Measurements from ENCODE around the gene EYA2. TPM values are rescaled to one million over a fixed set of nuclear protein-coding genes. Genes with fewer than 3 reads are reported as not detected.

EYA2 gene
- total RNA-seq, 1 experiment from 2014 or later, result not detected

GRCh38 chr20:47021850-47022249 is 127.2 kb downstream of the EYA2 start:
- intact Hi-C loops (cut with micrococcal nuclease), result no loop called here
- no peak overlapping the region for H3K4me3 Mint-ChIP-seq (ENCODE audit: unreplicated experiment)
- TF ChIP-seq, protein P1, sequence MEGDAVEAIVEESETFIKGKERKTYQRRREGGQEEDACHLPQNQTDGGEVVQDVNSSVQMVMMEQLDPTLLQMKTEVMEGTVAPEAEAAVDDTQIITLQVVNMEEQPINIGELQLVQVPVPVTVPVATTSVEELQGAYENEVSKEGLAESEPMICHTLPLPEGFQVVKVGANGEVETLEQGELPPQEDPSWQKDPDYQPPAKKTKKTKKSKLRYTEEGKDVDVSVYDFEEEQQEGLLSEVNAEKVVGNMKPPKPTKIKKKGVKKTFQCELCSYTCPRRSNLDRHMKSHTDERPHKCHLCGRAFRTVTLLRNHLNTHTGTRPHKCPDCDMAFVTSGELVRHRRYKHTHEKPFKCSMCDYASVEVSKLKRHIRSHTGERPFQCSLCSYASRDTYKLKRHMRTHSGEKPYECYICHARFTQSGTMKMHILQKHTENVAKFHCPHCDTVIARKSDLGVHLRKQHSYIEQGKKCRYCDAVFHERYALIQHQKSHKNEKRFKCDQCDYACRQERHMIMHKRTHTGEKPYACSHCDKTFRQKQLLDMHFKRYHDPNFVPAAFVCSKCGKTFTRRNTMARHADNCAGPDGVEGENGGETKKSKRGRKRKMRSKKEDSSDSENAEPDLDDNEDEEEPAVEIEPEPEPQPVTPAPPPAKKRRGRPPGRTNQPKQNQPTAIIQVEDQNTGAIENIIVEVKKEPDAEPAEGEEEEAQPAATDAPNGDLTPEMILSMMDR (IDR thresholded peaks at IDR 0.05; ENCODE audit: unreplicated experiment), result no peak
- no peaks in the 10 kb centered on the region for H3K9me3 Mint-ChIP-seq (ENCODE audit: unreplicated experiment)
- H3K36me3 Mint-ChIP-seq (ENCODE audit: insufficient read depth, unreplicated experiment), result no peaks in the 10 kb centered on the region
- no TSS peak for BruUV-seq (replicated peaks)
- no peaks in the 10 kb centered on the region for H3K4me1 Mint-ChIP-seq (ENCODE audit: insufficient read depth, unreplicated experiment)
- no peak overlapping the region for H3K27ac Mint-ChIP-seq (ENCODE audit: low read depth, unreplicated experiment)
- ChIA-PET CTCF (interaction anchor here (0.6 to 1.2 kb wide), 5 partner anchors 180 to 718 kb away, joined by 3 to 4 read pairs (median 3); no protein-coding TSS in a partner anchor), POLR2A (no interaction called here)
- H3K27me3 Mint-ChIP-seq (ENCODE audit: insufficient read depth, unreplicated experiment), result peaks cover 40% of the 10 kb centered on the region
- no peak for DNase-seq (ENCODE audit: unreplicated experiment)

DNA sequence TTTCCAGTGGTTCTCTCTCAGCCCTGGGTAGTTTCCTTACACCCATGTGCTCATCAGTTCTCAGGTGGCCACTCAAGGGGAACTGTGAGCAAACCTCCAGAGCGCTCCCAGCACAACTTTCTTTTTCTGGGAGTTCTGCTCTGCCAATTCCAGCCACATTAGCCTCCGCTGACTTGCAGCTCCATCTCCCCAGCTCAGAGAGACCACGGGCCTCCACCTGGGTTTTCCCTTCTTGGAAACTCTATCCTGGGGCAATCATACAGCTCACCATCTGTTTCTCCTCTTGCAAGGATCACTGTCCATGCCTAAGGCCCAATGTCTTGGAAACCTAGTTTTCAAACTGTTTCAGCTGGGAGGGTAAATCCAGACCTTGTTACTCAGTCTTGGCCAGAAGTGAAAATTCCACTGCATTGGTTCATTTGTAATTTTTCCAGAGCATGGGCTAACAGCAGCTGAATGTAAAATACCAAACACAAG is 129.9 kb downstream of the EYA2 start:
- Mint-ChIP-seq H3K27ac (ENCODE audit: low read depth, unreplicated experiment) (no peak overlapping the region), H3K4me1 (ENCODE audit: insufficient read depth, unreplicated experiment) (no peaks in the 10 kb centered on the region), H3K27me3 (ENCODE audit: insufficient read depth, unreplicated experiment) (peaks cover 37% of the 10 kb centered on the region), H3K9me3 (ENCODE audit: unreplicated experiment) (peaks cover 9% of the 10 kb centered on the region), H3K4me3 (ENCODE audit: unreplicated experiment) (no peak overlapping the region), H3K36me3 (ENCODE audit: insufficient read depth, unreplicated experiment) (no peaks in the 10 kb centered on the region)
- ChIA-PET POLR2A (interaction anchor here (0.5 to 1.4 kb wide), 4 partner anchors 10 to 102 kb away, joined by 3 read pairs; no protein-coding TSS in a partner anchor), CTCF (interaction anchor here (0.5 to 1.5 kb wide), 4 partner anchors 67 to 304 kb away, joined by 3 to 5 read pairs (median 4); no protein-coding TSS in a partner anchor)
- TF ChIP-seq, protein P1 (IDR thresholded peaks at IDR 0.05; ENCODE audit: unreplicated experiment), result no peak
- BruUV-seq (replicated peaks), result no TSS peak
- intact Hi-C loops (cut with micrococcal nuclease), result no loop called here
- no peak for DNase-seq (ENCODE audit: unreplicated experiment)

- no peak overlapping the region for H3K27ac Mint-ChIP-seq (ENCODE audit: low read depth, unreplicated experiment)
- ChIA-PET POLR2A (no interaction called here), CTCF (interaction anchor here (0.6 to 0.9 kb wide), 3 partner anchors 47 to 655 kb away, joined by 3 read pairs; no protein-coding TSS in a partner anchor)
- TF ChIP-seq, protein P1 (IDR thresholded peaks at IDR 0.05; ENCODE audit: unreplicated experiment), result no peak
- H3K4me3 Mint-ChIP-seq (ENCODE audit: unreplicated experiment), result no peak overlapping the region
- H3K27me3 Mint-ChIP-seq (ENCODE audit: insufficient read depth, unreplicated experiment), result peaks cover 37% of the 10 kb centered on the region
- DNase-seq (ENCODE audit: unreplicated experiment), result peak; percentile 79
- no peaks in the 10 kb centered on the region for H3K36me3 Mint-ChIP-seq (ENCODE audit: insufficient read depth, unreplicated experiment)
- peaks cover 13% of the 10 kb centered on the region for H3K9me3 Mint-ChIP-seq (ENCODE audit: unreplicated experiment)
- intact Hi-C loops (cut with micrococcal nuclease), result no loop called here
- H3K4me1 Mint-ChIP-seq (ENCODE audit: insufficient read depth, unreplicated experiment), result no peaks in the 10 kb centered on the region
- no TSS peak for BruUV-seq (replicated peaks)
Observed at GRCh38 chr20:47027042-47027441, 132.4 kb downstream of the EYA2 start.

GRCh38 chr20:47027456-47027855 is 132.8 kb downstream of the EYA2 start:
- BruUV-seq (replicated peaks), result no TSS peak
- intact Hi-C loops (cut with micrococcal nuclease), result no loop called here
- TF ChIP-seq, protein P1 (IDR thresholded peaks at IDR 0.05; ENCODE audit: unreplicated experiment), result no peak
- Mint-ChIP-seq H3K9me3 (ENCODE audit: unreplicated experiment) (peaks cover 13% of the 10 kb centered on the region), H3K27ac (ENCODE audit: low read depth, unreplicated experiment) (no peak overlapping the region), H3K4me1 (ENCODE audit: insufficient read depth, unreplicated experiment) (no peaks in the 10 kb centered on the region), H3K27me3 (ENCODE audit: insufficient read depth, unreplicated experiment) (peaks cover 37% of the 10 kb centered on the region), H3K36me3 (ENCODE audit: insufficient read depth, unreplicated experiment) (no peaks in the 10 kb centered on the region), H3K4me3 (ENCODE audit: unreplicated experiment) (no peak overlapping the region)
- no peak for DNase-seq (ENCODE audit: unreplicated experiment)
- CTCF ChIA-PET, result interaction anchor here (0.6 kb wide), 1 partner anchor 48 kb away, joined by 3 read pairs; no protein-coding TSS in a partner anchor
- POLR2A ChIA-PET, result no interaction called here

Data from MCF 10A (cell line).